GM10847 (cell line): Measurements from ENCODE around the gene B3GNT4.

Source experiments
- POLR2A ChIP-seq: IDR thresholded peaks from 2 replicates; pipeline ENCODE4 v1.6.1; 2011; ENCODE audit not compliant: insufficient read length; ENCODE audit errors: extremely low read depth

B3GNT4 gene

DNA sequence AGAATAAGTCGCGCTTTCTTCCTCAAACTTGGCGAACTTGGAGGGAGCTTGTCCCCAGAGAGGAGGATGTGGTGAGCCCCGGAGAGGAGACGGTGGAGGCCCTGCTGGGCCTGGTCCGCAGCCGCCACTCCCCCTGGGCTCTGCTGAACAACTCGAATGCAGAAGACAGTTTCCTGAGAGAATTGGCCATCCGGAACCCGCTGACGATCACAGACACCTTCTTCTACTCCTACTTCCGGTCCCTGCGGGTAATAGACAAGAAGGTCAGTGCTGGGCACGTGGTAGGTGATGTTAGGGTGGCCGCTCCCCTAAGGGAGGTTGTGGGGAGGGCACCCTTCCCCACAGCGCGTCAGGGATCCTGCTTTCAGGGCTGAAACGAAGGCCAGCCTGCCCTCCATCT, 19.0 kb upstream of the B3GNT4 start:
- no peak for TF ChIP-seq POLR2A

DNA sequence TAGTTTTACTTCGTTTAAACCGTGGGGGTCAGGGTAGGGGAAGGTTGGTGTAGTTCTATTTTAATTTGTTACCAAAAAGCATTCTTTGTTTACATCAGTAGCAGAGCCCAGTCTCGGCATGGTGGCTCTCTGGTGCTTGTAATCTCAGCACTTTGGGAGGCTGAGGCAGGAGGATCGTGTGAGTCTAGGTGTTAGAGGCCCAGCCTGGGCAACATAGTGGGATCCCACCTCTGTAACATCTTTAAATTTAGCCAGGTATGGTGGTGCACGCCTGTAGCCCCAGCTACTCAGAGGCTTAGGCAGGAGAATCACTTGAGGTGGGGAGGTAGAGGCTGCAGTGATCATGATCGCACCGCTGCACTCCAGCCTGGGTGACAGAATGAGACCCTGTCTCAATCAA, 18.4 kb upstream of the B3GNT4 start:
- TF ChIP-seq POLR2A: no peak

DNA sequence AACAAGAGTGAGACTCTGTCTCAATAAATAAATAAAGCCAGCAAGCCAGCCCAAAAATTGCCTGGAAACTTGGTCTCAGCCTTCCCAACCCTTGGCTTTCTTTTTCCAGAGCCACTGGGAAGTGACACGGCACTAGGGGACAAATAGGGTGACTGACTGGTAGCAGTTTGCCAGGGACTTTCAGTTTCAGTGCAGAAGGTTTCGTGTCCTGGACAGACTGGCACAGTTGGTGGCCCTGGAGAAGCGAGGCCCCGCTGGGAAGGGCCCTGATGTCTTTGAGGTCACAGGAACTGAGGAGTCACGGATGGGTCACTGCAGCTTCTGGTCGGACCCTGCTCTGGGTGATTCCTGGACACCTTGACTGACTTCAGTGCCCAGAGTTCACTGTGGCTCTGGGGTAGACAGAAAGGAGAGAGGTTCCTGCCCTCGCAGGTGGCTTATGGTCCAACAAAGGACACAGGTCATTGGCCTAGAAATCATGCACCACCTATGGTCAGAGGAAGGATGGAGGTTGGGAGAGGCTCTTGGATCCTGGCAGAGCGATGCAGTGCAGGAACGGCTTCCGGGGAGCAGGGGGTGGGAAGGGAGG, 17.9 kb upstream of the B3GNT4 start:
- no peak for TF ChIP-seq POLR2A

DNA sequence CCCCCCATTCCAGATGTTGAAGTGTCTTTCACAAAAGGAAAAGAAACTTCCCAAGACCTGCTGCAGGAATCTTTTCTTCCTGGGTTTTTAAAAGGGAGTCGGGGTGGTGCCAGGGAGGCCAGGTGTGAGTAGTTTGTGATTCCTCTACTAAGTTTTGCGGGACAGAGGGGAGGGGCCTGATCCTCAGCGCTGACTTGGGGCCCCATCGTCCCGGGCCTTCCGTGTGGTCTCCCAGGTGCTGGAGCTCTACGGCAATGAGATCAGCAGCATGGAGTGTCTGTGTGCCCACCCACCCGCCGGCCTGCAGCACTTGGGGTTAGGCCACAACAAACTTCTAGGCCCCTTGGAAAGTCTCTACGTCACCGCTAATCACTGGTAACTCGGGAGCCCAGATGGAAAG, 16.0 kb upstream of the B3GNT4 start:
- no peak for TF ChIP-seq POLR2A

DNA sequence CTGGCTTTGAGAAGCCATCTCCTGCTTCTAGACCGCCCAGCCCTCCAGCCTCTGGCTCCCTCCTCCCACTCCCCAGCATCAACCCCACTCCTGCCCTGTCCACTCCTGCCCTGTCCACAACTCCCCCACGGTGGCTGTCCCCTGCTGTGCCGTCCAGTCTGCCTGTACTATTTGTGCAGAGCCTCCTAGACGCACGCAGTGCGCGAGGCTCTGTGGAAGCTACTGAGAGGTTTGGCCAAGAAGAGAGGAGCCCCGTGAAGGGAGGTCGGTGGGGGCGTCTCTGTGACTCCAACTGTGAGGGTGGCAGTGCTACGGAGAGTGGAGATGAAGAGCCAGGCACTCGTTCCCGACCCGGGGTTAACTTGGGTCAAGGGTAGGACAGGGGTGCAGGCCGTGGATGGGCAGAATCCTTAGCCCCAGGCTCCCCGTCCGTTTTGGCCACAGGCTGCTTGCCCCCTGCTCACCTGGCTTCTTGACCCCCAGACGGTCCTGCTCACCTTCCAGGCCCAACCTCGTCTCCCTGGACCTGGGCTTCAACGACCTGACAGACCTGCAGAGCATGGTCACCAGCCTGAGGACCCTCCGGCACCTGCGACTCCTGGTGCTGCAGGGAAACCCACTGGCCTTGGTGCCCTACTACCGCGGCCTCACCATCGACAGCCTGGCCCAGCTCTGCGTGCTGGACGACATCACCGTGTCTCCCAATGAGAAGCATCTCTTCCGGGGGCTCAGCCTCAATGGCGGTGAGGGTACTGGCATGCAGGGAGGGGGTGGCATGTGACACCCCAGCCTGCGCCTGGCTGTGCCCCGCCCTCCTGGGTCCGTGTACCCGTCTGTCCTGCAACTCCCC, 13.7 kb upstream of the B3GNT4 start:
- TF ChIP-seq POLR2A: no peak

DNA sequence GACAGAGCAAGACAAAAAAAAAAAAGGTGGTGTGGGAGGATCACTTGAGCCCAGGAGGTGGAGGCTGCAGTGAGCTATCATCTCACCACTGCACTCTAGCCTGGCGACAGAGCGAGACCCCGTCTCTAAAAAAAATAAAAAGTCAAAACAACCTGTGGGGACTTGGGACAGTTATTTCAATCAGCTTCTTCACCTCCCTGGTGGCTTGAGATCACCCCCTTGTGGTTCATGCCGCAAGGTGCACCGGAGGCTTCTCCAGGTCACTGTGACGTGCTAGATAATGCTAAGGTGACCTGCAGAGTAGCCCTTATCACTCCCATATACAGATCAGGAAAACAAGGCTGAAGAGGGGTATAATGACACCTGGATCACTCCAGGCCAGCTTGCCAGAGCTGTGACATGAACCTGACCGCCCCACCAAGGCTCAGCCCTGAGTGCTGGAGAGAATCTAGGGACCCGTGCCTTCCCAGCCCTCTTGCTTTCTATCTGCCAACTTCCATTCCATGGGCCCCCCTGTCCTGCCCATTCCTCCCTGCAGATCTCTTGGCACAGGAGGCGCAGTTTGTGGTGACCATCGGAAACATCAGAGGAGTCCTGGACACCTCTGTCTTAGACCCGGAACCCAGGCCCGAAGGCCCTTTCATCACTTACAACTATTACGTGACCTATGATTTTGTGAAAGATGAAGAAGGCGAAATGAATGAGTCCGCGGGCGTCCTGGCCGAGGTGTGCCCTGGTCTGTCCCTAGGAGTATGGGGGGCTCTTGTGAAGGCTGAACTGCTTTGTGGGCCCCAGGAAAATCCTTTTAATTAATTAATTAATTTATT, 12.5 kb upstream of the B3GNT4 start:
- TF ChIP-seq POLR2A: no peak

DNA sequence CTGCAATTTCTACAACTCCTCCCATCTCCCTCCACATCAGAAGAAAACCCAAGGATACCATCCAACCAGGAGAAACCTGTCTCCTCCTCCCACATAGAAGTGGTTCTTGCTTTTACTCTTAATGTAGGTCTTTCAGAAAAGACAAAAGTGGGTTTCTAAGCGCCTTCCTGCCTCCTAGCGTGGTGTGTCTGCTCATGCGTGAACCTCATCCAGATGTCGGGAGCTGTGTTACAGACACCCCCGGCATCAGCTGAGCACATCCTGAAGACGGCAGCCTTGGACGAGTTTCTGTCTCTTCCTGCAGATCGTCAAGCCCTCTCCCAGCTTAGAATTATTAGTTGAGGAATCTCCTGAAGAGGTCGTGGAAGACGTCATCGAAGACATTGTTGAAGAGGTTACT, 11.1 kb upstream of the B3GNT4 start:
- no peak for TF ChIP-seq POLR2A

DNA sequence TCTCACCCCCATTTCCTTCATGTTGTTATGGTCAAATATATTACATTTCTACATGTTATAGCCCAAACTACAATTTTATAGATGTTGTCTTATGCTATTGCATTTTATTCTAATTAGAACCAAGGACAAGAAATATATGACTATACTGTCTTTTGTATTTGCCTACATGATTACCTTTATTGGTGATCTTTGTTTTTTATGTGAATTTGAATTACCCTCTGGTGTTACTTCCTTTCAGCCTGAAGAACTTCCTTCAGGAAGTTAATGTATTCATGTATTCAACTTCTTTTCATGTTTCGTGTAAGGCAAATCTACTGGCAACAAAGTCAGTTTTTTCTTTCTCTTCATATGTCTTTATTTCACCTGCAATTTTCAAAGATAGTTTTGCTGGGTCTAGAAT, 8.7 kb upstream of the B3GNT4 start:
- TF ChIP-seq POLR2A: no peak

DNA sequence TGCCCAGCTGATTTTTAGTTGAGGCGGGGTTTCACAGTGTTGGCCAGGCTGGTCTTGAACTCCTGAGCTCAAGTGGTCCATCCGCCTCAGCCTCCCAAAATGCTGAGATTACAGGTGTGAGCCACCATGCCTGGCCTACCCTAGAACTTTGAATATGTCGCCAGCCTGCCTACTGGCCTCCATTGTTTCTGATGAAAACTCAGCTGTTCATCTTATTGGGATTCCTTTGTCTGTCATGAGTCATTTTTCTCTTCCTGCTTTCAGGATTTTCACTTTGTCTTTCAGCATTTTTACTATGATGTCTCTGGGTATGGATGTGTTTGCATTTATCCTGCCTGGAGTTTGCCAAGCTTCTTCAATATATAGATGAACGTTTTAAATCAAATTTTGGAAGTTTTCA, 8.1 kb upstream of the B3GNT4 start:
- TF ChIP-seq POLR2A: no peak

DNA sequence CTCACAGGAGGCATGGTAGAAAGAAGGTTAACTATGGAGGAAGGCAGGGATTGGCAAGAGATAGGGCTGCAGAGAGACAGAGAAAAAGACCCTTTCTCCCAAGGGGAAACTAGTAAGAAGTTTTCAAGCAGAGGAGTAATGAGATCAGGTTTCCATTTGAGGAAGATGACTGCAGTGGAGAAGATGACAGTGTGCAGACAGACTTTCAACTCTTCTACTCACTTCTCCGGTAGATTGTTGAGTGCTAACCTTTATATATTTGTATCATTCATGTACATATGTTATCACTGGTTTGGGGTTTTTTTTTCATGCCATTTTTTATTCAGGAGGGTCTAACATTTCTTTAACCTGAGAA, 5.9 kb upstream of the B3GNT4 start:
- TF ChIP-seq POLR2A: no peak

DNA sequence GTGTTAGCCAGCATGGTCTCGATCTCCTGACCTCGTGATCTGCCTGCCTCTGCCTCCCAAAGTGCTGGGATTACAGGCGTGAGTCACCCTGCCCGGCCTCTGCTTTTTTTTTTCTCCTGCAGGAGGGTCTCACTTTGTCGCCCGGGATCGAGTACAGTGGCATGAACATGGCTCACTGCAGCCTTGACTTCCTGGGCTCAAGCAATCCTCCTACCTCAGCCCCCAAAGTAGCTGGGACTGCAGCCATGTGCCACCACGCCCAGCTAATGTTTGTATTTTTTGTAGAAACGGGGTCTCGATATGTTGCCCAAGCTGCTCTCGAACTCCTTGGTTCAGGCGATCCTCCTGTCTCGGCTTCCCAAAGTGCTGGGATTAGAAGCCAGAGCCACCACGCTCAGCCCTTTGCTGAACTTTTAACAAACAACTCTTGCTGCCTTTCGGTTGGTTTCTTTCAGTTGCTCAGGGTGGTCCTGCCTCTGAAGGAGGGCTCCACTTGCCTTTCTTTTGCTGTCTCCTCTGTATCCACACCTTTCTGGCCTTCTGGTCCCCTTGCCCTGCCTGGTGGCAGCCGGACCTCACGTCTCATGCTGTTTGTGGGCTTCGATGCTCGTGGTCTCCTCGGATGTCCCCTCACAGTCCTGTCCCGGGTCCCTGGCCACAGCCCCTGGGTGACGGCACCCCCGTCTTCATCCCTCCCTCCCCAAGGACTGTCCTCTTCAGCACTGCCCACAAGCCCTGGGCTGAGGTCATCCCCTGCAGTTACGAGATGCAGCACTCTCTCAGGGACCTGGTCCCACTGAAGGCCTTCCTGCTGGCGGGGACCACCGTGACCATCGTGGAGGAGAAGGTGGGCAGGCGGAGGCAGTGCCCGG, 3.8 kb upstream of the B3GNT4 start:
- TF ChIP-seq POLR2A: no peak

DNA sequence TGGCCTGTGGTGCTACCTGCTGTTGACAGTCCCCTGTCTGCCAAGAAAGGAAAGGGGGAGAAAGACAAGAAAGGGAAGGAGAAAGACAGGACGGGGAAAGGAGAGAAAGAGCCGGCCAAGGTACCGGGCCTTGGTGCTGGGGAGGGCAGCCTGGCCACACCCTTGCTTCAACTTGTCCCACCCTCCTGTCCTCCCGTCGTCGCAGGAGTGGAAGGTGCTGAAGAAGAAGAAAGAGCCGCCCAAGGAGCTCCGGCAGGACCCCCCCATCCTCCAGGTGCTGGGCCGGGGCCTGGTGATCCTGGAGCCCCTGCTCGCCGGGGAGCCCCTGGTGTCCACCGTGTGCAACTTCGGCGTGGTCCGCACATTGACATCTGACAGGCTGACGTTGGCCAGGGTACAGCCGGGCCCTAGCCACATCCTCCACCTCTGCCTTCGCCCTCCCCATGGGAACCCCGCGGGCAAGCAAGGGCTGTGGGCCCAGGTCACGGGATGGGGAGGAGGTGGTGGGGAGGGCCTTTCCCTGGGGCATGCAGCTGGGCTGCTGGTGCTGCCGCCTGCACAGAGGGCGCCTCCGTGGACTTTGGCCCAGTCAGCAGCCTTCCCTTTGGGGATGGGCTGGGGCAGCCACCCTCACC, 2.9 kb upstream of the B3GNT4 start:
- TF ChIP-seq POLR2A: no peak

DNA sequence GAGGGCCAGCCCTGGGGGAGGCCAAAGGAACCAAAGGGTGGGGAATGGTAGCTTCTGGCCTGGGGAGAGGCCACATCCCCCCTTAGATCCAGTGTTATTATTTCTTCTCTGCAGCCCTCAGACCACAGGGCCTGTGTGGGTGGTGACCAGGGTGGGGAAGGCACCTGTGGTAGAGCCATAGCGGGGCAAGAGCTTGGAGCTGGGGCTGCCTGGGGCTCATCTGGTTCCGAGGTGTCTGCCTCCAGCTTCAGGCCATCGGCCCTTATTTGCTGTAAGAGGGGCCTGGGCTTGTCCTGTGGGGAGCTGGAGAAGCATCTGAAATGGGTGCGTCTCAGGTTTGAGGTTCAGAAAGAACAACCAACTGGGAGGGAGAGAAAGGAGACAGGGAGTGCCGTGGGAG, 2.1 kb upstream of the B3GNT4 start:
- TF ChIP-seq POLR2A: no peak

DNA sequence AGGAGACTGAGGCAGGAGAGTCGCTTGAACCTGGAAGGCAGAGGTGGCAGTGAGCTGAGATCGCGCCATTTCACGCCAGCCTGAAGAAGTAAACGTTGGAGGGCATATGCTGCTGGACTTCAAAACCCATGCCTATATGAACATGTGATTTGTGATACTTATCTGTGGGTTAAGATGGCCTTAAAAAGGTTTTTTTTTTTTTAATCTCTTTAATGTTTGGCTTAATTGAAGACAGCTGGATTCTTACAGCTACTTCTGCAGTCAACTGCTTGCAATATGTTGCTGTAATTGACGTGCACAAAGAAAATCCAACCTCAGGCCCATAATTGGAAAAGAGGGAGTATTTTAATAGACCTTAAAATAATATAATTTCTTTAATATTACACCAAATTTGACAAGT, 1.5 kb upstream of the B3GNT4 start:
- no peak for TF ChIP-seq POLR2A
